Measurements from ENCODE around the gene TFDP1.
"Not testable (repeated sequence)": the region's sequence is repeated elsewhere in the genome, so short reads cannot be mapped to it uniquely, and the experiment has no call there.

Gene TFDP1

DNA sequence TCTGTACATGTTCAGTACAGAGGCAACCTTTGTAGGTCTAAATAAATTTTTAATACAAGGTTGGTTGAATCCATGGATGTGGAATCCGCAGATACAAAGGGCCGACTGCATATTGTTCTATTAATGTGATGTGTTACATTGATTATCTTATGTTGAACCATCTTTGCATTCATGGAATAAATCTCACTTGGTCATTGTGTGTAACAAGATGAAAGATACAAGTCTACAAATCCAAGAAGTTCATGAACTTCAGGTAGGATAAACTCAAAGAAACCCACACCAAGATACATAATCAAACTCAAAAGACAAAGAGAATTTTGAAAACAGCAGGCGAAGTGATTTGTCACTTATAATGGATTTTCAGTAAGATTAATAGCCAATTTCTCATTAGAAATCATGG lies 8.0 kb upstream of the TFDP1 start:
- DNase-seq, result no peak

DNA sequence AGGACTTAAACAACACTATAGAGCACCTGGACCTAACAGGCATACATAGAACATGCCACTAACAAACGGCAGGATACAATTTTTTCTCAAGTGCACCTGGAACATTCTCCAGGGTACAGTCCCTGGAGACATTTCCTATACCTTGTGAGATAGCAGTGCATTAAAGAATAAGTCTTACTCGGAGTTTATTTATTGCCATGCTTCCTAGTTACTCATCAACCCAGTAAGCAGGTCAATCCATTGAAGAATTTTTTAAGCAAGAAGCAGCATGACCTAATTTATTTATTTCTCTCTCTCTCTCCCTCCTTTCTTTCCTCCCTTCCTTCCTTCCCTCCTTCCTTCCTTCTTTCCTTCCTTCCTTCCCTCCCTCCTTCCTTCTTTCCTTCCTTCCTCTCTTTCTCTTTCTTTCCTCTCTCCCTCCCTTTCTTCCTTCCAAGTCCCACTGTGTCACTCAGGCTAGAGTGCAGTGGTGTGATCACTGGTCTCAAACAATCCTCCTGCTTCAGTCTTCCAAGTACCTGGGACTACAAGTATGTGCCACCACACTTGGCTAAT lies 6.6 kb upstream of the TFDP1 start:
- no peak for DNase-seq

DNA sequence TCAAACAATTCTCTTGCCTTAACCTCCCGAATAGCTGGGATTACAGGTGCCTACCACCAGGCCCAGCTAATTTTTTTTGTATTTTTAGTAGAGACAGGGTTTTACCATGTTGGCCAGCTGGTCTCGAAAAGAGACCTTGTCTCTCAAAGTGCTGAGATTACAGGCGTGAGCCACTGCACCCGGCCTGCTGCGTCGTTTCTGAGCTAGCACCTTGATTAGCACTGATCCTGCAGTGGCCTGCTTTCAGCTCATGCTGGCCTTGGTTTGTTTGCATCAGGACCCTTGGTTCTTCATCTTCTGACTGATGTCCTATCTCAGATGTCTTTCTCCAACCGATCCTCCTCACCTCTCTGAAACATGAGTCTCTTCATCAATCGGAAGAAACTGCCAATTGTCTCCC lies 4.9 kb upstream of the TFDP1 start:
- DNase-seq, result no peak

- DNase-seq, result no peak
These were observed 2.7 kb upstream of the TFDP1 start for GRCh38 chr13:113581871-113582270.

DNA sequence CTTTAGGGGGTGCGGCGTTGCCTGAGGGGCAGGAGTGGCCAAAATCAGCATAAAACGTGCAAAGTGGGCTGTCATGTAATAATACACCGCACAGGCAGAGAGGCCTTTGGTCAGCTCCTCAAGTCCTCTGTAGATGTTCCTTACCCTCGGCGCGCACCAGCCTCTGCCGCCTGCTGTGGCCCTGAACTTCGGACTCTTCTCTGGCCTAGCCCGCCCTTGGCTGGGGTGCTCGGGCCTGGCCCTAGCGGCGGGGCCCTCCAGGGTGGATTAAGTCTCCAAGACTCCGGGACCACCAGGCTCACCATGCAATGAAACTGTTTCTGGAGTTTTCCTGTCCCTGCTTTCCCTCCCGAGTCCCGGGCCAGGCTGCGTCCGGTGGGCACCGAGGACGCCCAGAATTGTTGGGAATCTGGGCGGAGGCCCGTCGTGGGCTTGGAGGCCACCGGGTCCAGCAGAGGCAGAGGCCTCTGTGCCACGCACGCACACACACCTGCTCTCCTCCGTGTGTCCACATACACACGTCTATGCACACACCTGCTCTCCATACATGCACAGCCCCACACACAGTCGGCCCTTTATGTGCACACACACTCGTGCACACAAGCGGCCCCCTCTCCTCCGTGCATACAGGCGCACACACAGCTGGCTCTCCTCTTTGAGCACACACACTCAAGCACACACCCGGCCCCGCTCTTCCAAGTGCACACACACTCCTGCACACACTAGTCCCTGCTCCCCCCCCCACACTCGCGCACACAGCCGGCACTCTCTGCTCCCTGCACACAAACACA lies 1.5 kb upstream of the TFDP1 start:
- DNase-seq, result no peak

GRCh38 chr13:113584870-113585671 lies 518 bp downstream of the TFDP1 start:
- peak; percentile 59 for DNase-seq

DNA sequence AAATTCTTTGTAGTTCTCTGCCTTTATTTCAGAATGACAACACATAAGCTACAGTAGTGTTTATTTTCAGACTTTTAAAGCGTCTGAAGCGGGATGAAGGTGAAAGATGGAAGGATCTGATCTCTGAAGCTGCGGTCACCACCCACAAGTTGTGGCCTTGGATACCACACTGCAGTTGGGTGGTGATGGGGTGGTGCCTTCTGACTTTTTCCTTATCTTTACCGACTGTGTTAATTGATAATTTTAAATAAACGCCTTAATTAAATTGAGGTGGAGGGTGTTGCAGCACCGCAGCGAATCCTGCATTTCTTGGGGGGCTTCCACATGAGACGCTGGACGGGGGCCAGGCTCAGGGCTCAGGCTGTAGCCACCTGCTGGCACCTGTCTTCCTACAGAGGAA lies 1.3 kb downstream of the TFDP1 start:
- peak; percentile 79 for DNase-seq

DNA sequence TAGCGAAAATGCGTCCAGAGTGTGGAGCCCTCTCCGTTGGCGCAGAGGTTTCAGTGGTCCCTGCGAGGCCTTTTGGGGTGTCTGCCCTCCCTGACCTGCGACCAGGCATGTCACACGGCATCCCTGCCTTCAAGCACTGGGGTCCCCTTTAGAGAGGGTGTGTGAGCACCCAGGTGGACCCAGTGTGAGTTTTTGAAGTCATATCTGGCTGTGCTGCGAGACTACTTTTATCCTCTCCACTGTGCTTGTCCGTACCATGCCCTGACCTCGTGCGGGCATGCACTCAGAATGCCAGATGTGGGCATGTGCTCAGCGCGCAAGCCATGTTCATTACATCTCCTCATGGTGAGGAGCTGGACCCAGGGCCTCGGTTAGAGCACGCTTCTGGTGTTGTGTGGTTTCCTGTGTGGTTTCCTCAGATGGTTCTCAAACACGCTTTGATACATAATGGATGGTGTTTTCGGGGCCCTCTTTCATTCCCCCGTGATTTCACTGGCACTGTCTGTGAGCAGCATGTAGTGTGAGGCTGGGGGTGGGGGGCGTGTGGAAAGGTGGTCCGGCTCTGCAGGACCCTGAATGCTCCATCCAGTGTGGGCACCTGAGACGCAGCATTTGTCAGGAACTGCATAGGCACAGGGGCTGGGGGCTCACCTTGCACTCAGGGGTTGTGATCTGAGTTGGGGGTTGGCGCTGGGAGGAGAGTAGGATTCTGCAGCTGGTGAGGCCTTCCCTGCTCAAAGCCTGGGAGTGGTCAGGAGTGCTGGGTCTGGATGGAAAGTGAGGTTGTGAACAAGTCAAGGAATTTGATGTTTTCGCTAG lies 2.3 kb downstream of the TFDP1 start:
- DNase-seq, result peak; percentile 49

DNA sequence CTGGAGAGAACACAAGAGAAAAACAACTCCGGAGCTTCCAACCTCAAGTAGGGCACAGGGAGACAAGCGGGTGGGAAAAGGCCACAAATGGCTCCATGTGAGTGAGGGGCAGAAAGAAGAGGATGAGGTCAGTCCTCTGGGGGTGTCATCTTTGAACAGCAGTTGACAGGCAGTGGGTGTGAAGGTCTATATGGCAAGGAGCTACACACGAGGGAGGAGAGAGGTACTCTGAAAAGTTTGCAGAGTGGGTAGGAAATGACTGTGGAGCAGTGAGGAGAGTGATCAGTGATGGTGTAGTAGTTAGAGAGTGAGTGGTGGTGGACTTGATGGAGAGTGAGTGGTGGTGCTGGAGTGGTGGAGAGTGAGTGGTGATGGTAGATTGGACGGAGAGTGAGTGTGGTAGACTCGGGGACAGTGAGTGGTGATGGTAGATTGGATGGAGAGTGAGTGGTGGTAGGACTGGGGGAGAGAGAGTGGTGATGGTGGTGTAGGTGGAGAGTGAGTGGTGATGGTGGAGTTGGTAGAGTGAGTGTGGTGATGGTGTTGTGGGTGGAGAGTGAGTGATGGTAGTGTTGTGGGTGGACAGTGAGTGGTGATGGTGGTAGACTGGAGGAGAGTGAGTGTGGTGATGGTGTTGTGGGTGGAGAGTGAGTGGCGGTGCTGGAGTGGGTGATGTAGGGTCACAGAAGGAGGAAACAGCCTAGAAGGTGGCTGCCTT lies 4.0 kb downstream of the TFDP1 start:
- DNase-seq, result no peak

- no peak for DNase-seq
These were observed 4.9 kb downstream of the TFDP1 start for GRCh38 chr13:113589251-113589960.

GRCh38 chr13:113589961-113590339 lies 5.4 kb downstream of the TFDP1 start:
- no peak for DNase-seq

DNA sequence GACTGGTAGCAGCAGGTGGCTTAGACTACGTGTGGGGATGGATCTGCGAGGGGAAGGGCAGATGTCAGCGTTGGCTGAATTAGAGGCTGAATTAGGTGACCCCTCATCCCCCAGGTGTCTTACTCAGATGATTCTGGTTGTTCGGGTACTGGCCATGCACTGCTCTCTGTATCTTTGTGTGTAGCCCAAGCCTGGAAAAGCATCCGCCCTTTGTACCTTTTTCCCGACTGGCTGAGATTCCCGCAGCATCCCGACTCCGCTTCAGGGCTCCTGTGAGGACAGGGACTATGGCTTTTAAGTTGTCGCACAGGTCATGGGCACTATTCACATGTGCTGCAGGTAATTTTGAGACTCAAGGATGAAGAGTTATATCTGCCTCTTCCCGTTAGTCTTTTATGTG lies 7.2 kb downstream of the TFDP1 start:
- no peak for DNase-seq

GRCh38 chr13:113592571-113592970 lies 8.0 kb downstream of the TFDP1 start:
- no peak for DNase-seq

DNA sequence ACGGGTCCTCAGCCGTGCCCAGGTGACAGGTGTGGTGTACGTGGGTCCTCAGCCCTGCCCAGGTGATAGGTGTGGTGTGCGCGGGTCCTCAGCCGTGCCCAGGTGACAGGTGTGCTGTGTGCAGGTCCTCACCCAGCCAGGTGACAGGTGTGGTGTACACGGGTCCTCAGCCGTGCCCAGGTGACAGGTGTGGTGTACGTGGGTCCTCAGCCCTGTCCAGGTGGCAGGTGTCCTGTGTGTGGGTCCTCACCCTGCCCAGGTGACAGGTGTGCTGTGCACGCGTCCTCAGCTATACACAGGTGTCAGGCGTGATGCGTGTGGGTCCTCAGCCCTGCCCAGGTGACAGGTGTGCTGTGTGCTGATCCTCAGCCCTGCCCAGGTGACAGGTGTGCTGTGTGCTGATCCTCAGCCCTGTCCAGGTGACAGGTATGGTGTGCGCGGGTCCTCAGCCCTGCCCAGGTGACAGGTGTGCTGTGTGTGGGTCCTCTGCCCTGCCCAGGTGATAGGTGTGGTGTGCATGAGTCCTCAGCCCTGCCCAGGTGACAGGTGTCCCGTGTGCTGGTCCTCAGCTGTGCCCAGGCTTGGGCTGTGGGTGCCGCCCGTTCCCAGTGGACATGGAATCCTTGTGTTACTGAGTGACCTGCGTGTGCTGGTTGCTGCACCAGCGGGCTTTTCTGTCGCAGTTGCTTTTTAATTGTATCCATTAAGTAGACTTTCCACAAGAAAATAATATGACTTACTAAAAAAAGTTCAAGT lies 9.7 kb downstream of the TFDP1 start:
- not testable (repeated sequence) for DNase-seq

DNA sequence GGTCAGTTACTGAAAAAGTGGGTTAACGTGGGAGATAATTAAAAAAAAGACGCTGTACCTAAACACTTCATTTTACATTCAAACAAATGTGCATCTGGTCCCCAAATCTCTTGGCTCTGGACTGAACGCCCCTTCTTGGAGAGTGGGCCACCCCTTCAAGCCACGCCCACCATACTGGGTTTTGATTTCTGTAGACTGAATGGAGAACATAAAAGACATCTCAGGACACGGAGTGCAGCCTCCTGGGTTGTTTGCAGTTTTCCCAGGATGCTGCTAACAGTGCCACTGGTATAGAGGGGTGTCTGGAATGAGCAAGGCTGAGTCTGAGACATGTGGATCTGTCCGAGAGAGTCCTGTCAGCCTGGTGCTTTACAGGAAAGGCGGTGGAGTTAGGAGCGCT lies 10.6 kb downstream of the TFDP1 start:
- no peak for DNase-seq

DNA sequence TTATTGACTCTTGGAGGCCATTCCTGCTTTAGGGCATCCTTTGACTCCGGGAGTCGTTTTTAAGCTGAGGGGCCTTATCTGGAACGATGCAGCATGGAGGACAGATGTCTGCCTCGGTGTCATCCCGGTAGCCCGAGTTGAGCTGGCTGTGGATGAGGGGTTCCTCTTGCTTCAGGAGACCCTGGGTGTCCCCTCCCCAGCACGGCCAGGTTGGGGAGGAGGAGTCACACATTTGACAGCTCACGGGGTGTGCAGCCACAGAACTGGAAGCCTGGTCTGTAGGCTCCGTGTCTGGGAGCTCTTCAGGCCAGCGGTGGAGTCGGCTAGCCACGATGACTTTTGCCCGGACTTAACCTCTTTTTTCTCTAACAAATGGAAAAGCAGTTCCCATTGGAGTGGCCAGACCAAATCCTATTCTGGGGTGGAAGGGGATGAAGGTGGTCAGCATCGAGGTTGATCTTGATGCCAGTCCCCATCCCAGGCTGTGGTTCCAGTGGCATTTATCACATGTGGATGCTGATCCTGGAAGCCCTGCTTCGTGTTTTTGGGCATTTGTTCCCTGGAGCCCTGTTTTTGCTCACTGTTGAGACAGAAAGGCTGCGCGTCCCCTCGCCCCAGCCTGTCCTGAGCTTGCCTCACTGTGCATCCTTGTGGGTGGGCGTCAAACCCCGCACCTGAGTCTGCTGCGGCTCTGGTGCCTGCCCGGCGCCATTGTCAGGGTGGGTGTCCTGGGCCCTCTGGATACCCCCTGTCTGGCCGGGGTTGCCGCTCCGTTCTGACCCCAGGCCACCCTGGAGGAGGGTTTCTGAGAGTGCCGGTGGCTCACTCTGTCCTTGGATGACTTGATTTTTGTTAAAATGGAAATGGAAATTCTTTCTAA lies 12.0 kb downstream of the TFDP1 start:
- no peak for DNase-seq

- no peak for DNase-seq
These were observed 13.0 kb downstream of the TFDP1 start for GRCh38 chr13:113597391-113598080.

- no peak for DNase-seq
These were observed 13.5 kb downstream of the TFDP1 start for GRCh38 chr13:113598081-113598410.

DNA sequence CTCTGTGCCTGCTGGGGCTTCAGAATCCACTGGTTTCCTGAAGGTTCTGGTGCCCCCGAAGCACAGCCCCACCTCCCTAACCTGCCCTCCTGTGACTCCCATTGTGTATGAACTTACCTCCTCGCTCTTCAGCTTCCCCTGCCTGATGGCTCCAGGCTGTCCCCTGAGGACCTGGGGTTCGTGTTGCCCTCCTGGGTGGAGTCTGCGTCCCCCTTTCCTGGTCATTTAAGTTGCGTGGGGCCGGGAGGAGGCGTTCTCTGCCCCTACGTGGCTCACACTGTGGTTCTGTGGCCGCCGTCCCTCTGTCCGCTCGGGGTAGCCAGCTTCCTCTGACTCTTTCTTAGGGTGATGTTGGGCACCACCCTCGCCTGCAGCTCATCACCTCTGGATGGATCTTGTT lies 13.9 kb downstream of the TFDP1 start:
- DNase-seq, result no peak

DNA sequence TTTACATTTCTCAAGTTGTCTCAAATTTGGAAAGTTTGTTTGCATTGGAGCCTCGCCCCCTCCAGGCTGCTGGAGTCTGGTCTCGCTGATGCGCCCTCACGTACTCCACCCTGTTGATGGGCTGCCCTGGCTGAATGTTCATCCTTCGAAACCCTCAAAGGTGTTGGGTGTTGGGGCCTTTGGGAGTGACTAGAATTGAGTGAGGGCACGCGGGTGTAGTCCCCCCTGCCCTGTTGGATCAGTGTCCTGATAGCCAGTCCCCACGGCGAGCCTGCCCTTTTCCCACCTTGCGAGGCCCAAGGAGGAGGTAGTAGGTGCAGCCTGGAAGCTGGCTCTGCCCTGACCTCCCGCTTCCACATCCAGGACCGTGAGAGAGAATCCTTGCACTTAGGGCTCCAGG lies 14.8 kb downstream of the TFDP1 start:
- no peak for DNase-seq

All from hematopoietic multipotent progenitor cell treated with erythropoietin and hydrocortisone succinate and interleukin-3 and kit ligand, for 4 days (in vitro differentiated cells).